Chondrocyte (in vitro differentiated cells): ENCODE results near the gene SIPA1. TPM values are rescaled to one million over a fixed set of nuclear protein-coding genes. Genes with fewer than 3 reads are reported as not detected.

Experiments used
- DNase-seq: peaks from one replicate; pipeline ENCODE4 v3.0.0; 2021; ENCODE audit warnings: mixed read lengths, low spot score
- H3K27ac Mint-ChIP-seq: one replicate; pipeline ENCODE4 v1.8.0; 2021; ENCODE audit warnings: mild to moderate bottlenecking, moderate library complexity, mixed read lengths; ENCODE audit not compliant: unreplicated experiment
- H3K27me3 Mint-ChIP-seq: 2 replicates; pipeline ENCODE4 v1.8.0; 2021; ENCODE audit warnings: low read depth, mixed read lengths
- H3K36me3 Mint-ChIP-seq: 2 replicates; pipeline ENCODE4 v1.8.0; 2021; ENCODE audit warnings: low read depth, mixed read lengths
- H3K4me1 Mint-ChIP-seq: 2 replicates; pipeline ENCODE4 v1.8.0; 2021; ENCODE audit warnings: low read depth, mild to moderate bottlenecking, mixed read lengths
- H3K4me3 Mint-ChIP-seq: one replicate; pipeline ENCODE4 v1.8.0; 2021; ENCODE audit warnings: mild to moderate bottlenecking, moderate library complexity, mixed read lengths; ENCODE audit not compliant: unreplicated experiment
- H3K9me3 Mint-ChIP-seq: 2 replicates; pipeline ENCODE4 v1.8.0; 2021; ENCODE audit warnings: low read depth, mixed read lengths
- microRNA-seq: library from miRNA; unstranded; fragments of <30 nt; microRNA quantifications from one replicate; pipeline ENCODE4 v1.2.0, GENCODE V29; 2020; ENCODE audit warnings: borderline number of aligned reads
- total RNA-seq: library from RNA; stranded (reverse); gene quantifications from 3 replicates; pipeline ENCODE4 v1.2.1, GENCODE V29; 2021
- TF ChIP-seq, protein P1 (sequence below): fragments of 200-600 bp; sonication (generic); IDR thresholded peaks from 2 replicates; pipeline ENCODE4 v1.5.0; 2021; ENCODE audit warnings: antibody characterized with exemption, mild to moderate bottlenecking, moderate library complexity

Gene SIPA1
- total RNA-seq, 1 donor from 2014 or later, result 22.7 TPM

DNA sequence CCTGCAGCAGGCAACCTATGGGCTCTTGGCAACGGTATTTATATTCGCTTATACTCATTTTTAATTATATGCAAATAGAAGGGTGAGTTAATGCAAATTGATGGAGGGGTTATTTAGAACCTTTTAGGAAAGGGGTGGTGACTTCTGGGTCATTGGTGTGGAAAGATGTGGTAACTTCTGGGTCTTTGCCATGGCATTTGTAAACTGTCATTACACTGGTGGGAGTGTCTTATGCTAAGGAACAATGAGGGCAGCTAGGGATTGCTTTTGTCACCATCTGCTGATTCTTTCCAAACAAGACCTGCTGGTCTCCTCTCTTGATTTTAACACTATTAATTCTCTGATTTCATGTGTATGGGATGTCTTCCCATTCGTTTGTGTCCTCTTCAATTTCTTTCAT is 62.5 kb downstream of the SIPA1 start:
- TF ChIP-seq, protein P1, sequence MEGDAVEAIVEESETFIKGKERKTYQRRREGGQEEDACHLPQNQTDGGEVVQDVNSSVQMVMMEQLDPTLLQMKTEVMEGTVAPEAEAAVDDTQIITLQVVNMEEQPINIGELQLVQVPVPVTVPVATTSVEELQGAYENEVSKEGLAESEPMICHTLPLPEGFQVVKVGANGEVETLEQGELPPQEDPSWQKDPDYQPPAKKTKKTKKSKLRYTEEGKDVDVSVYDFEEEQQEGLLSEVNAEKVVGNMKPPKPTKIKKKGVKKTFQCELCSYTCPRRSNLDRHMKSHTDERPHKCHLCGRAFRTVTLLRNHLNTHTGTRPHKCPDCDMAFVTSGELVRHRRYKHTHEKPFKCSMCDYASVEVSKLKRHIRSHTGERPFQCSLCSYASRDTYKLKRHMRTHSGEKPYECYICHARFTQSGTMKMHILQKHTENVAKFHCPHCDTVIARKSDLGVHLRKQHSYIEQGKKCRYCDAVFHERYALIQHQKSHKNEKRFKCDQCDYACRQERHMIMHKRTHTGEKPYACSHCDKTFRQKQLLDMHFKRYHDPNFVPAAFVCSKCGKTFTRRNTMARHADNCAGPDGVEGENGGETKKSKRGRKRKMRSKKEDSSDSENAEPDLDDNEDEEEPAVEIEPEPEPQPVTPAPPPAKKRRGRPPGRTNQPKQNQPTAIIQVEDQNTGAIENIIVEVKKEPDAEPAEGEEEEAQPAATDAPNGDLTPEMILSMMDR, result no peak
- DNase-seq, result no peak
- H3K36me3 Mint-ChIP-seq, result peaks cover 2% of the 10 kb centered on the region
- H3K9me3 Mint-ChIP-seq, result no peaks in the 10 kb centered on the region
- H3K4me1 Mint-ChIP-seq, result no peaks in the 10 kb centered on the region
- H3K4me3 Mint-ChIP-seq, result no peak overlapping the region
- peaks cover 36% of the 10 kb centered on the region for H3K27me3 Mint-ChIP-seq
- no peak overlapping the region for H3K27ac Mint-ChIP-seq

Small RNAs within 50 kb of the gene (microRNA-seq; reads per million reads assigned to microRNA genes)
- gene MIR4489, result not detected
- not detected for gene MIR4690

Other genes starting within 250 kb of the SIPA1 start
- 333 to 440 TPM (median 377 TPM) in 3 replicates for gene NEAT1, start 215.3 kb upstream of the SIPA1 start, total RNA-seq
- 11,810 to 14,376 TPM (median 12,130 TPM) in 3 replicates for gene MALAT1, start 139.1 kb upstream of the SIPA1 start, total RNA-seq
- gene SCYL1, start 113.0 kb upstream of the SIPA1 start, total RNA-seq, result 108 to 123 TPM (median 120 TPM) in 3 replicates
- gene LTBP3, start 79.7 kb upstream of the SIPA1 start, total RNA-seq, result 264 to 272 TPM (median 271 TPM) in 3 replicates
- gene ZNRD2, start 67.6 kb upstream of the SIPA1 start, total RNA-seq, result 26.4 to 32.1 TPM (median 28.1 TPM) in 3 replicates
- 84.8 to 91.9 TPM (median 86.8 TPM) in 3 replicates for gene FAM89B, start 65.6 kb upstream of the SIPA1 start, total RNA-seq
- gene EHBP1L1, start 62.0 kb upstream of the SIPA1 start, total RNA-seq, result 28.1 to 82.0 TPM (median 81.3 TPM) in 3 replicates
- 0.22 to 0.44 TPM in 2 of 3 replicates, not detected in the other for gene KCNK7, start 42.3 kb upstream of the SIPA1 start, total RNA-seq
- gene MAP3K11, start 23.9 kb upstream of the SIPA1 start, total RNA-seq, result 30.2 to 34.6 TPM (median 31.6 TPM) in 3 replicates
- gene PCNX3, start 22.3 kb upstream of the SIPA1 start, total RNA-seq, result 32.6 to 57.7 TPM (median 36.3 TPM) in 3 replicates
- gene RELA, start 24.8 kb downstream of the SIPA1 start, total RNA-seq, result 65.3 to 73.6 TPM (median 72.7 TPM) in 3 replicates
- gene KAT5, start 74.2 kb downstream of the SIPA1 start, total RNA-seq, result 39.9 to 53.6 TPM (median 43.2 TPM) in 3 replicates
- gene RNASEH2C, start 82.7 kb downstream of the SIPA1 start, total RNA-seq, result 39.3 to 56.9 TPM (median 42.7 TPM) in 3 replicates
- 13.8 to 14.6 TPM (median 14.1 TPM) in 3 replicates for gene AP5B1, start 142.9 kb downstream of the SIPA1 start, total RNA-seq
- gene OVOL1, start 149.0 kb downstream of the SIPA1 start, total RNA-seq, result 0.12 TPM in 1 of 3 replicates, not detected in the others
- gene SNX32, start 195.9 kb downstream of the SIPA1 start, total RNA-seq, result 0.79 to 1.8 TPM (median 0.80 TPM) in 3 replicates
- 850 to 1,236 TPM (median 1,222 TPM) in 3 replicates for gene CFL1, start 220.1 kb downstream of the SIPA1 start, total RNA-seq
- 55.7 to 68.4 TPM (median 66.3 TPM) in 3 replicates for gene MUS81, start 222.3 kb downstream of the SIPA1 start, total RNA-seq
- 174 to 310 TPM (median 290 TPM) in 3 replicates for gene EFEMP2, start 234.7 kb downstream of the SIPA1 start, total RNA-seq
- gene CTSW, start 241.7 kb downstream of the SIPA1 start, total RNA-seq, result not detected in 3 replicates